ENCODE measurements around the gene SLC35F6.

DNA sequence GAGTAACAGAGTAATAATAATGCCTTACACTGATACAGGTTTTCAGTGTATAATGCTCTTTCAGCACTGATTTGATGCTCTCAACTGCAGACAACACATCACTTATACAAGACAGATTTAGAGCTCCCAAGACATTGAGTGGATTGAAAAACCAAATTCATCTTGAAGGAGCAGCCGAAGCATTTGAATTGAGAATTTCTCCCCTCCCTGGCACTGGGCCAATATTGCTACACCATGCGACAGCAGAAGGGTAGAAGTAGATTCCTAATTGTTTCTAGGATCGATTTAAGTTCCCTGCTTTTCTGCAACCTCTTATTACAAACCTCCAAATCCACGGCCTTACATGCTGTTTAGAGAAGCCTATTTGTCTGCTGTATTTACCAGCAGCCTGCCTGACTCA, 37.2 kb downstream of the SLC35F6 start:
- TF ChIP-seq, protein P1, sequence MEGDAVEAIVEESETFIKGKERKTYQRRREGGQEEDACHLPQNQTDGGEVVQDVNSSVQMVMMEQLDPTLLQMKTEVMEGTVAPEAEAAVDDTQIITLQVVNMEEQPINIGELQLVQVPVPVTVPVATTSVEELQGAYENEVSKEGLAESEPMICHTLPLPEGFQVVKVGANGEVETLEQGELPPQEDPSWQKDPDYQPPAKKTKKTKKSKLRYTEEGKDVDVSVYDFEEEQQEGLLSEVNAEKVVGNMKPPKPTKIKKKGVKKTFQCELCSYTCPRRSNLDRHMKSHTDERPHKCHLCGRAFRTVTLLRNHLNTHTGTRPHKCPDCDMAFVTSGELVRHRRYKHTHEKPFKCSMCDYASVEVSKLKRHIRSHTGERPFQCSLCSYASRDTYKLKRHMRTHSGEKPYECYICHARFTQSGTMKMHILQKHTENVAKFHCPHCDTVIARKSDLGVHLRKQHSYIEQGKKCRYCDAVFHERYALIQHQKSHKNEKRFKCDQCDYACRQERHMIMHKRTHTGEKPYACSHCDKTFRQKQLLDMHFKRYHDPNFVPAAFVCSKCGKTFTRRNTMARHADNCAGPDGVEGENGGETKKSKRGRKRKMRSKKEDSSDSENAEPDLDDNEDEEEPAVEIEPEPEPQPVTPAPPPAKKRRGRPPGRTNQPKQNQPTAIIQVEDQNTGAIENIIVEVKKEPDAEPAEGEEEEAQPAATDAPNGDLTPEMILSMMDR (IDR thresholded peaks at IDR 0.05), result no peak
- TF ChIP-seq POLR2A (IDR thresholded peaks at IDR 0.05), result no peak

Data from ovary (tissue), 3 donors.